ENCODE measurements around the gene DSP.

GRCh38 chr6:7546896-7547295, 5.4 kb downstream of the DSP start:
- no peak for TF ChIP-seq CTCF (conservative IDR thresholded peaks at IDR 0.05)
- TF ChIP-seq ZFX (IDR thresholded peaks at IDR 0.05) = no peak
